ENCODE measurements around the gene GOPC. TPM values are rescaled to one million over a fixed set of nuclear protein-coding genes. Genes with fewer than 3 reads are reported as not detected.

Gene GOPC
- total RNA-seq, 1 experiment from 2014 or later = 53.2 TPM

Other genes starting within 250 kb of the GOPC start
- 63.0 and 69.6 TPM in 2 replicates for gene ROS1, start 176.6 kb downstream of the GOPC start, total RNA-seq (2022)
- gene DCBLD1, start 119.8 kb downstream of the GOPC start, total RNA-seq (2022) = 25.4 and 26.8 TPM in 2 replicates
- 54.7 and 59.4 TPM in 2 replicates for gene NUS1, start 73.0 kb upstream of the GOPC start, total RNA-seq (2022)

Measured in MCF 10A (cell line).